ENCODE data around the gene NANOG. TPM values are rescaled to one million over a fixed set of nuclear protein-coding genes. Genes with fewer than 3 reads are reported as not detected.
"Not testable (repeated sequence)": the region's sequence is repeated elsewhere in the genome, so short reads cannot be mapped to it uniquely, and the experiment has no call there.

NANOG gene
- total RNA-seq, 6 donors from 2014 or later, result 0.37 to 0.54 TPM; not detected in 4

DNA sequence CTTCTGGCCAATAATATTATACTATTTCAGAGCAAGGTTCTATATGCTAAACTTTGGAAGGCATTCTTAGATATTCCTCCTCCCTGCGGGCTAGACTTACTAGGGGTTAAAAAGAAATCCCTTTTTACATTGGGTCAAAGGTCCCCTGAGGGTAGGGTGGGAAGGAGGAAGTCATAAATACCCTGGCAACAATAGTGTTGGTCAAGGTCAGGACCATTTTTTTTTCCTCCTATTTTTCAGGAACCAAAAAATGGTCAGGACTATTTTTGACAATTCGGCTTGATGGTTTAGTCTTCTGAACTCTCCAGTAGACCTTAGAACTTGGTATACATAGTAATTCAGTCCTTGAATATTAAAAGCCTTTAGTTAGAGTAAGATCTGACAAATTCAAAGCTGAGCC lies 4.5 kb upstream of the NANOG start:
- ATAC-seq (ENCODE audit: low FRiP score in 2 of 2) (no peak), DNase-seq (no peak)
- no peak overlapping the region for H3K4me3 ChIP-seq
- no peak overlapping the region for H3K27ac ChIP-seq
- H3K27me3 ChIP-seq, result no peaks in the 10 kb centered on the region
- peaks cover 0 to 6% (median 0%) of the 10 kb centered on the region in 4 donors for H3K4me1 ChIP-seq
- no peak for TF ChIP-seq CTCF (IDR thresholded peaks at IDR 0.05)
- no peak for TF ChIP-seq POLR2AphosphoS5 (IDR thresholded peaks at IDR 0.05)
- TF ChIP-seq POLR2A (IDR thresholded peaks at IDR 0.05), result no peak
- no peak for TF ChIP-seq EP300 (IDR thresholded peaks at IDR 0.05)
- 42 to 62% methylated on average over 2 of the region's 2 CpGs for WGBS, 2 donors
- H3K36me3 ChIP-seq, result no peaks in the 10 kb centered on the region
- H3K9me3 ChIP-seq, result no peaks in the 10 kb centered on the region

GRCh38 chr12:7787574-7788293 lies 1.5 kb upstream of the NANOG start:
- H3K9me3 ChIP-seq, result no peaks in the 10 kb centered on the region
- no peak for TF ChIP-seq POLR2AphosphoS5 (IDR thresholded peaks at IDR 0.05)
- no peak for TF ChIP-seq POLR2A (IDR thresholded peaks at IDR 0.05)
- TF ChIP-seq EP300 (IDR thresholded peaks at IDR 0.05), result no peak
- no peak for TF ChIP-seq CTCF (IDR thresholded peaks at IDR 0.05)
- H3K27ac ChIP-seq, result no peak overlapping the region
- H3K4me1 ChIP-seq, result peaks cover 0 to 6% (median 0%) of the 10 kb centered on the region in 4 donors
- DNase-seq, result no peak
- H3K36me3 ChIP-seq, result no peaks in the 10 kb centered on the region
- ATAC-seq (ENCODE audit: low FRiP score in 2 of 2), result no peak
- 44 to 46% methylated on average over 13 of the region's 13 CpGs for WGBS, 2 donors
- H3K27me3 ChIP-seq, result no peaks in the 10 kb centered on the region
- H3K4me3 ChIP-seq, result no peak overlapping the region

- no peaks in the 10 kb centered on the region for H3K27me3 ChIP-seq
- H3K36me3 ChIP-seq, result no peaks in the 10 kb centered on the region
- WGBS, 2 donors, result 28 to 29% methylated on average over 4 of the region's 4 CpGs
- TF ChIP-seq EP300 (IDR thresholded peaks at IDR 0.05), result no peak
- no peak for TF ChIP-seq POLR2A (IDR thresholded peaks at IDR 0.05)
- no peak for TF ChIP-seq CTCF (IDR thresholded peaks at IDR 0.05)
- TF ChIP-seq POLR2AphosphoS5 (IDR thresholded peaks at IDR 0.05), result no peak
- ATAC-seq (ENCODE audit: low FRiP score in 2 of 2), result no peak
- H3K9me3 ChIP-seq, result no peaks in the 10 kb centered on the region
- no peak overlapping the region for H3K4me3 ChIP-seq
- peaks cover 0 to 6% (median 0%) of the 10 kb centered on the region in 4 donors for H3K4me1 ChIP-seq
- no peak for DNase-seq
- no peak overlapping the region for H3K27ac ChIP-seq
These were observed 925 bp upstream of the NANOG start for GRCh38 chr12:7788294-7788660.

GRCh38 chr12:7793211-7793610 lies 4.0 kb downstream of the NANOG start:
- TF ChIP-seq CTCF (IDR thresholded peaks at IDR 0.05) (no peak), EP300 (IDR thresholded peaks at IDR 0.05) (no peak), POLR2A (IDR thresholded peaks at IDR 0.05) (no peak), POLR2AphosphoS5 (IDR thresholded peaks at IDR 0.05) (no peak)
- DNase-seq (no peak), ATAC-seq (ENCODE audit: low FRiP score in 2 of 2) (no peak)
- Histone ChIP-seq H3K9me3 (no peaks in the 10 kb centered on the region), H3K27me3 (no peaks in the 10 kb centered on the region), H3K36me3 (no peaks in the 10 kb centered on the region), H3K27ac (no peak overlapping the region), H3K4me3 (no peak overlapping the region), H3K4me1 (no peaks in the 10 kb centered on the region)
- WGBS, 2 donors, result 49 to 64% methylated on average over 3 of the region's 3 CpGs

DNA sequence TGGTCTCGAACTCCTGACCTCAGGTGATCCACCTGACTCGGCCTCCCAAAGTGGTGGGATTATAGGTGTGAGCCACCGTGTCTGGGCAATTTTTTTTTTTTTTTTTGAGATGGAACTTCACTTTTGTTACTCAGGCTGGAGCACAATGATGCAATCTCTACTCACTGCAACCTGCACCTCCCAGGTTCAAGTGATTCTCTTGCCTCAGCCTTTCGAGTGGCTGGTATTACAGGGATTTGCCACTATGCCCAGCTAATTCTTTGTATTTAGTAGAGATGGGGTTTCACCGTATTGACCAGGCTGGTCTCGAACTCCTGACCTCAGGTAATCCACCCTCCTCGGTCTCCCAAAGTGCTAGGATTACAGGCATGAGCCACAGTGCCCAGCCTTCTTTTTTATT lies 8.1 kb downstream of the NANOG start:
- H3K27ac ChIP-seq; H3K27me3 ChIP-seq; H3K9me3 ChIP-seq; H3K36me3 ChIP-seq; H3K4me3 ChIP-seq; ATAC-seq (ENCODE audit: low FRiP score in 2 of 2); H3K4me1 ChIP-seq: not testable (repeated sequence)
- WGBS, 2 donors, result 79 to 86% methylated on average over 7 of the region's 7 CpGs
- DNase-seq, result peak in 1 of 2 donors; percentile 51

All from upper lobe of left lung (tissue), 6 donors.